Activated naive CD4-positive, alpha-beta T cell treated with anti-CD3 and anti-CD28 coated beads for 36 hours (primary cell): ENCODE measurements around the gene GALNT5. TPM values are rescaled to one million over a fixed set of nuclear protein-coding genes. Genes with fewer than 3 reads are reported as not detected.

Experiments
- CTCF ChIA-PET: fragments of 350-600 bp; sonication (Branson Sonifier 250); formaldehyde crosslinking; loops from one replicate; lab custom pipeline; 2021; ENCODE audit warnings: antibody characterized with exemption; lab: Charles Lee
- DNase-seq: peaks from one replicate; pipeline ENCODE4 v3.0.0-alpha.2; 2020
- H3K27ac Mint-ChIP-seq: one replicate; pipeline ENCODE4 v1.8.0; 2021; ENCODE audit warnings: mild to moderate bottlenecking, mixed read lengths
- H3K27me3 Mint-ChIP-seq: one replicate; pipeline ENCODE4 v1.8.0; 2021; ENCODE audit warnings: low read depth, mixed read lengths
- H3K36me3 Mint-ChIP-seq: one replicate; pipeline ENCODE4 v1.8.0; 2021; ENCODE audit warnings: low read depth, mixed read lengths
- H3K4me1 Mint-ChIP-seq: one replicate; pipeline ENCODE4 v1.8.0; 2021; ENCODE audit warnings: low read depth, mixed read lengths
- H3K4me3 Mint-ChIP-seq: one replicate; pipeline ENCODE4 v1.8.0; 2021; ENCODE audit warnings: mild to moderate bottlenecking, moderate library complexity, mixed read lengths
- H3K9me3 Mint-ChIP-seq: one replicate; pipeline ENCODE4 v1.8.0; 2021; ENCODE audit warnings: mixed read lengths
- intact Hi-C: fragments of 100-400 bp; cut with micrococcal nuclease; formaldehyde crosslinking; loops from one replicate; pipeline ENCODE4 v1.15.1; 2023
- total RNA-seq, 2 experiments: library from RNA; stranded (reverse); gene quantifications; one replicate each; pipeline ENCODE4 v1.2.3, GENCODE V29; 2021

GALNT5 gene
- total RNA-seq, 2 experiments from 2014 or later = not detected

- Mint-ChIP-seq H3K4me3 (no peak overlapping the region), H3K4me1 (peaks cover 46% of the 10 kb centered on the region), H3K27me3 (no peaks in the 10 kb centered on the region), H3K9me3 (peaks cover 21% of the 10 kb centered on the region), H3K36me3 (peaks cover 19% of the 10 kb centered on the region), H3K27ac (no peak overlapping the region)
- intact Hi-C loops = no loop called here
- no peak for DNase-seq
- CTCF ChIA-PET = interaction anchor here (0.8 kb wide), 1 partner anchor 11 kb away, joined by 4 read pairs; no protein-coding TSS in a partner anchor
Observed at GRCh38 chr2:157361526-157361925, 104.0 kb downstream of the GALNT5 start.

GRCh38 chr2:157362627-157363026 is 105.1 kb downstream of the GALNT5 start:
- no peaks in the 10 kb centered on the region for H3K27me3 Mint-ChIP-seq
- intact Hi-C loops = loop anchor here (1.0 to 2.0 kb wide), 3 partner anchors 19 to 42 kb away; no protein-coding TSS in a partner anchor
- no peak overlapping the region for H3K27ac Mint-ChIP-seq
- CTCF ChIA-PET = interaction anchor here (1.4 kb wide), 2 partner anchors 13 to 35 kb away, joined by 5 read pairs; no protein-coding TSS in a partner anchor
- H3K9me3 Mint-ChIP-seq = peaks cover 21% of the 10 kb centered on the region
- peaks cover 38% of the 10 kb centered on the region for H3K4me1 Mint-ChIP-seq
- H3K36me3 Mint-ChIP-seq = peaks cover 19% of the 10 kb centered on the region
- no peak overlapping the region for H3K4me3 Mint-ChIP-seq
- no peak for DNase-seq

DNA sequence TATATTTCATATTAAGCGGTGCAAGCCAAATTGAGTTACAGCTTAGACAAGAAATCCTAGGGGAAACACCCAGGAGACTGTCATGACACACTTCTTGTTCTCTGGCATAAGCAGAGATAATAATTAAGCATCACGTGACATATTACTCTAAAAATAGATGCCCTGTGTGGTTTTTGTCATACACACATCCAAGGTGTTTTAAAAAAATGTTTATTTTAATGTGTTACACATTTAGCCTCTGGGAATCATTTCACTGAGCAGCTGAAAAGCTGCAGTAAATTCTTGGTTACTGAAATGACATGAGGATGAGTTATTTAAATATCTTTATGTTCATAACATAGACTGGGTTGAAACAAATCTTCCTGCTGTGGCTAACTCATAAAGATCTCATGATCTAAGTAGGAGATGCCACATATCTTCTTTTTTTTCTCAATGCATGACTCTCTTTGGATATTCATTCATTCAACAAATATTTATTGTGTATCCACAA is 106.2 kb downstream of the GALNT5 start:
- Mint-ChIP-seq H3K4me3 (peak overlapping the region; percentile 3), H3K36me3 (peaks cover 19% of the 10 kb centered on the region), H3K9me3 (peaks cover 21% of the 10 kb centered on the region), H3K27ac (peak overlapping the region; percentile 65), H3K27me3 (no peaks in the 10 kb centered on the region), H3K4me1 (peaks cover 36% of the 10 kb centered on the region)
- intact Hi-C loops = loop anchor here (1.0 to 2.0 kb wide), 4 partner anchors 13 to 41 kb away; no protein-coding TSS in a partner anchor
- CTCF ChIA-PET = interaction anchor here (1.0 to 2.5 kb wide), 7 partner anchors 14 to 42 kb away, joined by 3 to 7 read pairs (median 5); no protein-coding TSS in a partner anchor
- DNase-seq = no peak

Other genes with a start within 250 kb of the GALNT5 start
- 1 to 10 TPM; 1.0 to 1.6 TPM for gene ERMN, start 68.1 kb downstream of the GALNT5 start, total RNA-seq
- gene CYTIP, start 186.4 kb downstream of the GALNT5 start, total RNA-seq = 100 to 1,000 TPM; 599 to 610 TPM